ENCODE measurements around the gene ZNRF1.

The ZNRF1 gene

DNA sequence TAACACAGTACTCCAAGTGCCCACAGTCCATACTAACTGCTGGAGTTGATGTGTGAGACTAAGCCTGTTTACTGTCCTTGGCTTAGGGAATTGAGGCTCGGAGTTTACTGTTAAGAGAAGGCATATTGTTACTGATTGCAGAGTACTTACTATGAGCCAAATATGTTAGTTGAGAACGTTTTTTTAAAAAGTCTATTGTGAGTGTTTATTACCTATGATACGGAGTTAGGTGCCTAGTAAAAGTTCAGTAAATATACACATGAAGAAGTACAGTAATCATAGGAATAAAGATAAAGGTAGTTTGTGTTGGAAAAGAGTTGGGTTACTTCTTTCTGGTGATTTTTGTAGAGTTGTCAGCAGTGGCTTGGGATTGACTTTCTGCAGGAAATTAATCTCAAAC, 25.4 kb downstream of the ZNRF1 start:
- TF ChIP-seq, protein P1, sequence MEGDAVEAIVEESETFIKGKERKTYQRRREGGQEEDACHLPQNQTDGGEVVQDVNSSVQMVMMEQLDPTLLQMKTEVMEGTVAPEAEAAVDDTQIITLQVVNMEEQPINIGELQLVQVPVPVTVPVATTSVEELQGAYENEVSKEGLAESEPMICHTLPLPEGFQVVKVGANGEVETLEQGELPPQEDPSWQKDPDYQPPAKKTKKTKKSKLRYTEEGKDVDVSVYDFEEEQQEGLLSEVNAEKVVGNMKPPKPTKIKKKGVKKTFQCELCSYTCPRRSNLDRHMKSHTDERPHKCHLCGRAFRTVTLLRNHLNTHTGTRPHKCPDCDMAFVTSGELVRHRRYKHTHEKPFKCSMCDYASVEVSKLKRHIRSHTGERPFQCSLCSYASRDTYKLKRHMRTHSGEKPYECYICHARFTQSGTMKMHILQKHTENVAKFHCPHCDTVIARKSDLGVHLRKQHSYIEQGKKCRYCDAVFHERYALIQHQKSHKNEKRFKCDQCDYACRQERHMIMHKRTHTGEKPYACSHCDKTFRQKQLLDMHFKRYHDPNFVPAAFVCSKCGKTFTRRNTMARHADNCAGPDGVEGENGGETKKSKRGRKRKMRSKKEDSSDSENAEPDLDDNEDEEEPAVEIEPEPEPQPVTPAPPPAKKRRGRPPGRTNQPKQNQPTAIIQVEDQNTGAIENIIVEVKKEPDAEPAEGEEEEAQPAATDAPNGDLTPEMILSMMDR (IDR thresholded peaks at IDR 0.05): no peak

DNA sequence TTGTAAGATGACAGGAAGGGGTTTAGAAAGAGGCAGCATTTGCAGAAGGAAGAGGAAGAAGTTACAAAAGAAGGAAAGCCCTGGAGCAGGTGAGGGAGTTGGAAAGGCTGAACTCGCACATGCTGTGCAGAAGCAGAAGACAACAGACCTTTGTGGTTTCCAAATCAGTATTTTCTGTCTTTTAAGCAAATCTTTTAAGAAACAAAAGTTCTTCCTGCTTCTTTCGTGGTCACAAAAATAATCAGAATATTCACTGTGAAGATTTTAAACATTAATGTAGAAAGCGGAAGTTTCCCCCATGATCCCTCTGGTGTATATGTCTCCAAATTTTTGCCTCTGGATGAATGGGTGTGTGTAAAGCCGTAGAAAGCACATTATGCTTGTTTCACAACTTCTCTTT, 25.8 kb downstream of the ZNRF1 start:
- TF ChIP-seq, protein P1 (IDR thresholded peaks at IDR 0.05): no peak

DNA sequence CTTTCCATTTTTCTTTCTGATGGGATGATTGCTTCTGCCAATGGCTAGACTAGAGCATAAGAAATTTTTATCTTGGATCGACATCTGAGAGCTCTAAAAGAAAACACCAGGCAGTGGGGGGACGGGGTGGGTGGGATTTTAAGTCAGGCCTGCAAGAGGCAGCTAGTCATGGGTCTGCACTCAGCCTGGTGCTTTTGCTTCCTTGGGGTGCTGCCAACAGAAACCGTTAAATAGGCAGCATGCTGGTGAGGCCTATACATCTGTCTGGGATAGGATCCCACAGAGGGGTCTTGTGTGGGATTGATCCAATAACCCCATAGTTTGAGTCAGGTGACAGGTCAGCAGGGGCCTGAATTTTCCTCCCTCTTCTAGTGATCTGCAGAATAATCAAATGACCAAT, 26.9 kb downstream of the ZNRF1 start:
- TF ChIP-seq, protein P1 (IDR thresholded peaks at IDR 0.05): no peak

DNA sequence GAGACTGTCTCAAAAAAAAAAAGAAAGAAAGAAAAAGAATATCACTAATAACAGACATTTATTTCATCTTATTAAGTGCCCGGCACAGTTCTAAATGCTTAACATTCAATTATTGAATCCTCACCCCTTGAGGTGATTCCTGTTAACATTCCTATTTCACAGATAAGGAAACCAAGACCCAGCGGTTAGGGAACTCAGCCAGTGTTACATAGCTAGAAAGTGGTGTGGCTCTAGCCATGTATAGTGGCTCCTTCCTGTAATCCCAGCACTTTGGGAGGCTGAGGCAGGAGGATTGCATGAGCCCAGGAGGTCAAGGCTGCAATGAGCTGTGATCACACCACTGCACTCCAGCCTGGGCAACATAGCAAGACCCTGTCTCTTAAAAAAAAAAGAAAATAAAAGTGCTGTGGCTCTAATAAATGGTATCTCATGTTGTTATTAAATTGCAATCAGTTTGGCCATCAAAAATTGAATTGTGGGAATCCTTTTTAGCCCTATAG, 28.1 kb downstream of the ZNRF1 start:
- TF ChIP-seq, protein P1 (IDR thresholded peaks at IDR 0.05): no peak

DNA sequence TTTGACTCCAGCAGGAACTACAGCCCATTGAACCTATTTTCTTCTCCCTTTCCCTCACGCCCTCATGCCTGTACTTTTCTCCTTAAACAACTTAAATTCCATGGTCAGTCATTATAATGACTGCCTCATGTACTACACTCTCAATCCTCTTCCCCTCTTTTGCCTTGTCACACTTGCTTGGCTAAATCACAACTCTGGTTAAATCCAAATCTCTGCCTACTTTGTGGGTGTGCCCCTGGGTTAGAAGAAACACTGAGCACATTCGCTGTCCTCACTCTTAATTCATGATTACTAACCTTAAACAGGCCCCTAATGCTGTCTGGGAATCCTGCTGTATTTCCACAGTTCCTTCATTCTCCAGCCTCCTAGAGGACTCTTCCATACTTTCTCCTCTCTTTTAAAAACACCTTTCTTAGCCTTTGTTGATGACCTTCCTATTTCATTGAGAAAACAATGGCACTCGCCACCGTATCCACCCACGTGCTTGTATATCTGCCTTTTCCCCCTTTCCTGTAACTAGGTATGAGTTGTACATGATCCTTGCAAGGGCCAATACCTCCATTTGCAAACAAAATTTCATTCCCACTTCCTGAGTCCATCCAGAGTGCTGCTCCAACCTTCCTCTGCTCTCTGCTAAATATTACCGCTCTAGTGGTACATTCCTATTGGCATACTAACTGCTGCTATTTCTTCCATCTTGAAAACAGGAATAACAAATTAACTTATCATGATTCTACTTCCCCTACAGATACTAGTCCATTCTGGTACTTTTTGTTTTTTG, 28.9 kb downstream of the ZNRF1 start:
- TF ChIP-seq, protein P1 (IDR thresholded peaks at IDR 0.05): no peak

DNA sequence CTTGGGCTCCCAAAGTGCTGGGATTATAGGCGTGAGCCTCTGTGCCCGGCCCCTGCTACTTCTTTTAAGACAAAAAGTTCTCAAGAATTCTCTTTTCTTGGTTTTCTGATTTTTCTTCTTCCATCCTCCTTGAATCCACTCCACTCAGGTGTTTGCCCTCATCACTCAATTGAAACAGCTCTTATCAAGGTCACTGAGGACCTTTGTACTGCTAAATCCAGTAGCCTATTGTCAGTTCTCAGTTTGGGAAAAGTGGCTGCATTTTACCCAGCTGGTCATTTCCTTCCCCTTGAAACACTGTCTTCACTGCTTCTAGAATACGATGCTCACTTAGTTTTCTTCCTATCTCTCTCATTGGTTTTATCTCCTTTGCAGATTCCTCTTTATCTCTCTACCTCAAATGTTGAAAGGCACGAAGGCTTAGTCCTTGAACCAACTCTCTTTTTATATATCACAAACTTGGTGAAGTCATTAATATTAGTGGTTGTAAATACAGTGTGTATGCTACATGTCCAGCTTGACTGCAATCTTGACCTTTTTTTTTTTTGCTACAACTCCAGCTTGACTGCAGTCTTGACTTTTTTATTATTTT, 29.8 kb downstream of the ZNRF1 start:
- TF ChIP-seq, protein P1 (IDR thresholded peaks at IDR 0.05): no peak

DNA sequence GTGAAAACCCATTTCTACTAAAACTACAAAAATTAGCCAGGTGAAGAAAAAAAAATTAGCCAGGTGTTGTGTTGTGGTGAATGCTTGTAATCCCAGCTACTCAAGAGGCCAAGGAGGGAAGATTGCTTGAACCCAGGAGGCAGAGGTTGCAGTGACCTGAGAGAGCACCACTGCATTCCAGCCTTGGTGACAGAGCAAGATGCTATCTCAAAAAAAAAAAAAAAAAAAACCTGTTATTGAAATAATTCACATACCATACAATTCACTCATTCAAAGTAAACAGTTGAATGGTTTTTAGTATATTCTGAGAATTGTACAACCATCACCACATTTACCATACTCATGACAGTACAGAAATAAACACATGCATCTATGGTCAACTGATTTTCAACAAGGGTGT, 31.0 kb downstream of the ZNRF1 start:
- TF ChIP-seq, protein P1 (IDR thresholded peaks at IDR 0.05): no peak

Measured in LNCAP (cell line).